A549 treated with AZD9567 at 1 μM for 4 hours (cell line): ENCODE data around the gene NFYC. TPM values are rescaled to one million over a fixed set of nuclear protein-coding genes. Genes with fewer than 3 reads are reported as not detected.

Source experiments
- total RNA-seq: library from RNA; stranded (reverse); fragments of 200-300 nt; extraction: Qiagen RNA extraction; gene quantifications from 5 replicates; pipeline ENCODE4 v1.2.3, GENCODE V29; 2022; ENCODE audit not compliant: insufficient read depth

NFYC gene
- 32.6 to 44.5 TPM (median 36.9 TPM) in 5 replicates for total RNA-seq

DNA sequence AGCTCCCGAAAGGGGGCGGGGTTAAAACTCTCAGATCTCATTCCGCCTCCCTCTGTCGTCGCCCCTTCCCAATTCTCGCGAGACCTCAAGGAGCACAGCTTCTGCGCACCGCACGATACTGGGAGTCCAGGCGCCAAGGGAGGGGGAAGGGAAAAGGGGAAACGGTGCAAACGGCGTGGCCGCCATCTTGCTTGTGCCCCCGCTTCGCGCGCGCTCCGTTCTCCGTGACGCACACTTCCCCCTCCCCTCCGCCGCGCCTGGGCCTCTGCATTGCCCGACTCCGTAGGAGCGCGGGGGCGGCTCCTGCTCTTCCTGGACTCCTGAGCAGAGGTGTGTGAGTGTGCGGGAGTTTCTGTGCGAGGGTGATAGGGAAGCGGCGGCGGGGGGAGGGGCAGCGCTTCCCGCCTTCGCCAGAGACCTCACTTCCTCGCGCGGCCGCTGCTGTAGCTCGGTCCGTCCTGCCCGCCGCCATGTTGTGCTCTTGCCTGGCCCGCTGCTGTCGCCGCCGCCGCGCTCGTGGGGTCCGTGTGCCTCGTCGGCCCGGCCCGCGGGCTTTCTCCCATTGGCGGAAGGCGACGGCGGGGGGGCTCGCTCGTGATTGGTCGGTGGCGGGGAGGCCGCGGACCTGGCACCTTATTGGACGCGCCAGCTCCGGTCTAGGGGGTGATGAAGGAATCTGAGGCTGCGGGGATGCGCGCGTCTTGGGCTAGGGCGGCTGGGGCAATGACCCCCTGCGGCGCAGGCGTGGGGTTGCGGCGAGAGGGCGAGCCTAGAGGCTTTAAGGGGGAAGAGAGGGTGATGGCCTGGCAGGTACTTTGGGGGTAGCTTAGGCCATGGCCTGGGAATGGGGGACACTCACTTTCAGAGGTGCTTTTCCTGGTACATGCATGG, at the start of gene NFYC:
NFYC (plus strand) TSS at position 167 of the 891 bp plus-strand sequence. CDS start 47,140 bp downstream, outside the sequence.

DNA sequence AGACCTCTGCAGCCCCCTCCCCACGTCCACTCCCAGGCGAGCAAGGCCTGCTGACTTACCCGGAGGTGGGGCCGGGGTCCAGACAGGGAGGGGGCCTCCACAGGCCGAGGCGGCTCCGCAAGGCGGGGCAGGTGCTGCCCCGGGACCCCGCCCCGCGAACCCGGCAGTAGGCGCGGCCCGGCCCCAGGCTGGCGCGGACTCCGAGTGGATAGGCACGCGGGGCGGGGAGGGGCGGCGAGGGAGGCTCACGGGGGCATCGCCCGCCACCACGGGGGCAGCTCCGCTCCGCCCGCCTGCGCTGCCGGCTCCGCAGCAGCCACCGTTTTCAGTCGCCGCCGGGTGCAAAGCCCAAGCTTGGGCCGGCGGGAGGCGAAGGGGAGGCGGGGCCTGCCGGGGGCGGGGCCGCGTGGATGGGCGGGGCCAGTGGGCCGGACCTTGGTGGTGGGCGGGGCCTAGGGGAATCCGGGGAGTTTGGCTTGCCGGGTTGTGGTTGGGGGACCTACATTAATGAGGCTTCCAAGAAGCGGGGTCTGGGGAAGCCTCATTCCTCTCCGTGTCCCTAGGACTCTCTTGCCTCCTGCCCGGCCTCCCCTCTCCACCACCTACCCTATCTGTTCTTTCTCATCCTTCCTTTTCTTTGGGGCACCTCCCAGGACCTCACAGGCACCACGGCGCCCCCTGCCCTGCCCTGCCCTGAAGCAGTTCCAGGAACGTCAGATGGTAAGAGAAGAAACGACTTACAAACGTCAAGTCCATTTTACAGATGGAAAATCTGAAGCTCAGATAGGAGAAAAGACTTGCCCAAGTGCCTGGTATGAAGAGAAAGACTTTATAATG, 26.0 kb upstream of the NFYC start, which contains the start of gene RIMS3:
RIMS3 (minus strand) TSS at position 348 of the 837 bp plus-strand sequence. CDS start 23,757 bp downstream, outside the sequence.

DNA sequence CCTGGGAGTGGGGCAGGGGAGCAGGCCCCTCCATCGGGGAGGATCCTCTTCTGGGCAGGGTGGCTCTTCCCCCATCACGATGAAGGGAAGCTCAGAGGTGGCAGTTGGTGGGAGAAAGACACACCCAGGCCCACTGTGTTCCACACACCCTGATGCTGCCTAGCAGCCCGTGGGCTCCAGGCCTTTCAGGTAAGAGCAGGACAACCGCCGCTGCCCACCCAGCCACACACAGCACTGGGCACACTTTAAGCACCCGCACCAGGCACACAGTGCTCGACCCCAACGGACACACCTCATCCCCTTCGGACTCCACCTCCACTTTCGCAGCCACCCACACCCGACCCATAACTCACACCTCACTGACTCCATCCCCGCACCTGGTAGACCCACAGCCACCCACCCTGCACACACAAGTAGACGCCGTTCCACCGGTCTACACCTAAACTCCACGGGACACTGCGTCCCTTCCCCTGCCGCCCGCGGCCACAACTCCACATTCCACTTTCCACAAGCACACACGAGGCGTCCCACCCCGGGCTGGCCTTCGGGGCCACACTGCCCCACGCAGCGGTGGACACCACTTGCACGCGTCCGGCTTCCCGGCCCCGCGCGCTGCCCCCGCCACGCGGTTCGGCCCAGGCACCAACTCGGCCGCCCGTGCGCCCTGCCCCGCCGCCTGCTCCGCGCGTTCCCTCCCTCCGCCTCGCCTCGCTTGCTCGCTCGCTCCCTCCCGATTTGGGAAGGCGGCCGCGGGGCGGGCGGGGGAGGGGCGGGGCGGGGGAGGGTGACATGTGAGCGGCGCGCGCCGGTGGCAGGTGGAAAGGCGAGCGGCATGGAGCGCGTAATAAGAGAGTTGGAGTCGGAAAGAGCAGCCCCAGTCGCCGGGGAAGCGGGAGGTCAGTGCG, 91.7 kb downstream of the NFYC start, which contains the start of gene KCNQ4:
KCNQ4 (plus strand) TSS at position 787 of the 905 bp plus-strand sequence. CDS start 307 bp downstream, outside the sequence.

Other genes with a start within 250 kb of the NFYC start
- gene ZFP69B, start 241.2 kb upstream of the NFYC start, total RNA-seq = 1.3 to 2.1 TPM (median 1.5 TPM) in 5 replicates
- gene ZFP69, start 214.4 kb upstream of the NFYC start, total RNA-seq = not detected in 5 replicates
- gene EXO5, start 182.9 kb upstream of the NFYC start, total RNA-seq = 3.6 to 4.9 TPM (median 3.8 TPM) in 5 replicates
- gene ZNF684, start 160.1 kb upstream of the NFYC start, total RNA-seq = 2.0 to 3.8 TPM (median 2.5 TPM) in 5 replicates
- gene RIMS3, start 26.0 kb upstream of the NFYC start, total RNA-seq = 0.85 to 1.7 TPM (median 1.4 TPM) in 5 replicates
- gene KCNQ4, start 92.1 kb downstream of the NFYC start, total RNA-seq = 0.23 to 0.82 TPM (median 0.28 TPM) in 5 replicates
- gene CITED4, start 170.7 kb downstream of the NFYC start, total RNA-seq = 27.0 to 93.5 TPM (median 74.2 TPM) in 5 replicates